ENCODE measurements around the gene DENND2D.

- TF ChIP-seq CTCF (IDR thresholded peaks at IDR 0.05) = no peak
- no peak for TF ChIP-seq EZH2 (IDR thresholded peaks at IDR 0.05; ENCODE audit: borderline replicate concordance, insufficient read depth, low read depth, low read length, poor library complexity, severe bottlenecking)
Observed at GRCh38 chr1:111236379-111236778, 35.9 kb upstream of the DENND2D start.

Measured in B cell (primary cell).